OCI-LY1 (cell line): ENCODE measurements around the gene GNAS.

ENCODE experiments used
- CTCF ChIP-seq: fragments of 200-600 bp; sonication (generic), shearing (Covaris generic); IDR thresholded peaks from 2 replicates; pipeline ENCODE4 v1.5.1; 2017; ENCODE audit warnings: mild to moderate bottlenecking, antibody characterized with exemption, low read length, moderate library complexity, mixed read lengths
- EZH2 ChIP-seq: fragments of 200-600 bp; sonication (generic), shearing (Covaris generic); IDR thresholded peaks from 2 replicates; pipeline ENCODE4 v1.8.0; 2017; ENCODE audit warnings: borderline replicate concordance, mixed run types, mild to moderate bottlenecking, antibody characterized with exemption, low read length, moderate library complexity, mixed read lengths

- TF ChIP-seq CTCF (no peak), EZH2 (no peak)
Observed at GRCh38 chr20:58910473-58910872, 58.0 kb downstream of the GNAS start.
